Progenitor cell of endocrine pancreas (in vitro differentiated cells): ENCODE measurements around the gene AATK. TPM values are rescaled to one million over a fixed set of nuclear protein-coding genes. Genes with fewer than 3 reads are reported as not detected.

ENCODE experiments used
- DNase-seq: peaks from one replicate; pipeline ENCODE4 v3.0.0; 2021; ENCODE audit warnings: low spot score; ENCODE audit not compliant: unreplicated experiment
- H3K27ac Mint-ChIP-seq: 2 replicates; pipeline ENCODE4 v1.8.0; 2021; ENCODE audit warnings: mild to moderate bottlenecking, moderate library complexity, mixed read lengths
- H3K27me3 Mint-ChIP-seq: 2 replicates; pipeline ENCODE4 v1.8.0; 2021; ENCODE audit warnings: mixed read lengths
- H3K36me3 Mint-ChIP-seq: 2 replicates; pipeline ENCODE4 v1.8.0; 2022; ENCODE audit warnings: mixed read lengths; ENCODE audit not compliant: insufficient read depth
- H3K4me1 Mint-ChIP-seq: 2 replicates; pipeline ENCODE4 v1.8.0; 2021; ENCODE audit warnings: low read depth, mixed read lengths
- H3K4me3 Mint-ChIP-seq: 2 replicates; pipeline ENCODE4 v1.8.0; 2021; ENCODE audit warnings: low read depth, mild to moderate bottlenecking, moderate library complexity, mixed read lengths
- H3K9me3 Mint-ChIP-seq: 2 replicates; pipeline ENCODE4 v1.8.0; 2021; ENCODE audit warnings: low read depth, mixed read lengths
- CTCF ChIP-seq: fragments of 200-600 bp; sonication (generic); IDR thresholded peaks from one replicate; pipeline ENCODE4 v1.5.0; 2021; ENCODE audit warnings: antibody characterized with exemption, mild to moderate bottlenecking; ENCODE audit not compliant: unreplicated experiment
- total RNA-seq: library from RNA; stranded (reverse); gene quantifications from 2 replicates; pipeline ENCODE4 v1.2.1, GENCODE V29; 2021

Gene AATK
- total RNA-seq, 1 donor from 2014 or later = 12.9 TPM

GRCh38 chr17:81091774-81092517 lies 74.1 kb downstream of the AATK start:
- DNase-seq = no peak
- H3K4me1 Mint-ChIP-seq = peaks cover 16% of the 10 kb centered on the region
- no peaks in the 10 kb centered on the region for H3K9me3 Mint-ChIP-seq
- peaks cover under 1% of the 10 kb centered on the region for H3K36me3 Mint-ChIP-seq
- TF ChIP-seq CTCF = no peak
- no peaks in the 10 kb centered on the region for H3K27me3 Mint-ChIP-seq
- H3K4me3 Mint-ChIP-seq = no peak overlapping the region
- H3K27ac Mint-ChIP-seq = no peak overlapping the region

GRCh38 chr17:81091154-81091553 lies 74.9 kb downstream of the AATK start:
- TF ChIP-seq CTCF = no peak
- H3K9me3 Mint-ChIP-seq = no peaks in the 10 kb centered on the region
- no peak overlapping the region for H3K27ac Mint-ChIP-seq
- DNase-seq = no peak
- H3K4me3 Mint-ChIP-seq = no peak overlapping the region
- H3K36me3 Mint-ChIP-seq = peaks cover 2% of the 10 kb centered on the region
- no peaks in the 10 kb centered on the region for H3K27me3 Mint-ChIP-seq
- peaks cover 15% of the 10 kb centered on the region for H3K4me1 Mint-ChIP-seq

GRCh38 chr17:81090361-81091136 lies 75.5 kb downstream of the AATK start:
- Mint-ChIP-seq H3K27ac (peak overlapping the region; percentile 59), H3K9me3 (no peaks in the 10 kb centered on the region), H3K27me3 (no peaks in the 10 kb centered on the region), H3K4me3 (no peak overlapping the region), H3K36me3 (peaks cover 2% of the 10 kb centered on the region), H3K4me1 (peaks cover 13% of the 10 kb centered on the region)
- no peak for TF ChIP-seq CTCF
- no peak for DNase-seq

- peaks cover 12% of the 10 kb centered on the region for H3K4me1 Mint-ChIP-seq
- TF ChIP-seq CTCF = no peak
- no peak overlapping the region for H3K4me3 Mint-ChIP-seq
- H3K27ac Mint-ChIP-seq = no peak overlapping the region
- DNase-seq = no peak
- H3K9me3 Mint-ChIP-seq = no peaks in the 10 kb centered on the region
- H3K27me3 Mint-ChIP-seq = no peaks in the 10 kb centered on the region
- H3K36me3 Mint-ChIP-seq = peaks cover 2% of the 10 kb centered on the region
These were observed 79.1 kb downstream of the AATK start for GRCh38 chr17:81086789-81087551.

GRCh38 chr17:81085420-81085911 lies 80.6 kb downstream of the AATK start:
- no peak for DNase-seq
- H3K27ac Mint-ChIP-seq = no peak overlapping the region
- TF ChIP-seq CTCF = no peak
- H3K9me3 Mint-ChIP-seq = no peaks in the 10 kb centered on the region
- H3K27me3 Mint-ChIP-seq = no peaks in the 10 kb centered on the region
- H3K4me1 Mint-ChIP-seq = peaks cover 12% of the 10 kb centered on the region
- no peak overlapping the region for H3K4me3 Mint-ChIP-seq
- peaks cover 2% of the 10 kb centered on the region for H3K36me3 Mint-ChIP-seq
